SK-N-SH (cell line): ENCODE measurements around the gene HMOX1. TPM values are rescaled to one million over a fixed set of nuclear protein-coding genes. Genes with fewer than 3 reads are reported as not detected.

Source experiments
- CTCF ChIA-PET: fragments of 300-600, 350-600 bp; formaldehyde crosslinking; extraction: SDS; loops from one replicate; lab custom pipeline; 2021; lab: Yijun Ruan, JAX
- POLR2A ChIA-PET: fragments of 350-600 bp; sonication (Branson Sonifier 250); formaldehyde crosslinking; extraction: SDS; loops from one replicate; lab custom pipeline; 2020; ENCODE audit warnings: antibody characterized with exemption, inconsistent platforms; lab: Yijun Ruan, JAX
- DNase-seq: peaks from one replicate; pipeline ENCODE4 v3.0.0; 2012
- H2AFZ ChIP-seq: fragments of 200-600 bp; sonication (generic); 2 replicates; pipeline ENCODE4 v1.8.1; 2016; ENCODE audit warnings: antibody characterized with exemption, mild to moderate bottlenecking, low read depth
- H3F3A ChIP-seq: fragments of 200-600 bp; sonication (generic); replicated peaks from 2 replicates; pipeline ENCODE3; 2016; ENCODE audit warnings: antibody characterized with exemption, mild to moderate bottlenecking; ENCODE audit not compliant: insufficient read depth
- H3K27ac ChIP-seq, 2 experiments: fragments of 200-500 bp in 1 of 2; fragments of 200-600 bp in 1 of 2; sonication (Bioruptor generic) in 1 of 2; sonication (generic), shearing (Covaris generic) in 1 of 2; 2 replicates each; pipeline versions ENCODE4 v1.5.1 to v1.6.1; 2014 to 2016; ENCODE audit warnings: low read depth in 2 of 2, inconsistent platforms in 1 of 2, low read length in 1 of 2, mild to moderate bottlenecking in 1 of 2, mixed read lengths in 1 of 2
- H3K27me3 ChIP-seq: fragments of 200-600 bp; sonication (generic), shearing (Covaris generic); 2 replicates; pipeline ENCODE4 v1.6.1; 2016; ENCODE audit warnings: mixed run types; ENCODE audit not compliant: insufficient read depth
- H3K36me3 ChIP-seq, 2 experiments: fragments of 200-500 bp in 1 of 2; fragments of 200-600 bp in 1 of 2; sonication (Bioruptor generic) in 1 of 2; sonication (generic) in 1 of 2; replicated peaks in 1 of 2; 2 replicates each; pipeline versions ENCODE3 to v1.5.1; 2014 to 2016; ENCODE audit warnings: low read length in 1 of 2, mild to moderate bottlenecking in 1 of 2; ENCODE audit not compliant: insufficient read depth in 2 of 2, control insufficient read depth in 1 of 2
- H3K4me1 ChIP-seq, 2 experiments: fragments of 200-500 bp in 1 of 2; fragments of 200-600 bp in 1 of 2; sonication (Bioruptor generic) in 1 of 2; sonication (generic), shearing (Covaris generic) in 1 of 2; 2 replicates each; pipeline versions ENCODE4 v1.5.1 to v1.6.1; 2014 to 2016; ENCODE audit warnings: low read depth in 1 of 2, low read length in 1 of 2, mixed run types in 1 of 2; ENCODE audit not compliant: insufficient read depth in 2 of 2, control insufficient read depth in 1 of 2
- H3K4me2 ChIP-seq: fragments of 200-600 bp; sonication (generic), shearing (Covaris generic); 2 replicates; pipeline ENCODE4 v1.6.1; 2017; ENCODE audit warnings: mixed run types
- H3K4me3 ChIP-seq, 2 experiments: fragments of 200-500 bp in 1 of 2; fragments of 200-600 bp in 1 of 2; sonication (Bioruptor generic) in 1 of 2; sonication (generic), shearing (Covaris generic) in 1 of 2; 2 replicates each; pipeline versions ENCODE4 v1.5.1 to v1.8.1; 2014 to 2016; ENCODE audit warnings: low read depth in 2 of 2, inconsistent platforms in 1 of 2, low read length in 1 of 2, mild to moderate bottlenecking in 1 of 2, mixed read lengths in 1 of 2, moderate library complexity in 1 of 2
- H3K79me2 ChIP-seq: fragments of 200-600 bp; sonication (generic); 2 replicates; pipeline ENCODE4 v1.8.1; 2017; ENCODE audit warnings: mild to moderate bottlenecking; ENCODE audit not compliant: insufficient read depth
- H3K9ac ChIP-seq: fragments of 200-600 bp; sonication (generic); 2 replicates; pipeline ENCODE4 v1.6.1; 2017; ENCODE audit warnings: mixed run types
- H3K9me2 ChIP-seq: fragments of 200-600 bp; sonication (generic); 2 replicates; pipeline ENCODE4 v1.6.1; 2017; ENCODE audit warnings: mixed run types
- H3K9me3 ChIP-seq: fragments of 200-600 bp; sonication (generic); 2 replicates; pipeline ENCODE4 v1.6.1; 2017; ENCODE audit warnings: mixed run types, mild to moderate bottlenecking, moderate library complexity
- H4K20me1 ChIP-seq: fragments of 200-600 bp; sonication (generic); 2 replicates; pipeline ENCODE4 v1.6.1; 2017; ENCODE audit warnings: mild to moderate bottlenecking, mixed run types; ENCODE audit not compliant: insufficient read depth
- CTCF ChIP-seq: fragments of 200-600 bp; sonication (generic); IDR thresholded peaks from 2 replicates; pipeline ENCODE4 v1.6.1; 2017; ENCODE audit warnings: antibody characterized with exemption, mild to moderate bottlenecking, moderate library complexity
- EP300 ChIP-seq, 2 experiments: IDR thresholded peaks; 2 replicates each; pipeline versions ENCODE4 v1.4.0 to v1.6.1; 2012; ENCODE audit warnings: borderline replicate concordance in 1 of 2, low read depth in 1 of 2, low read length in 1 of 2
- EZH2phosphoT487 ChIP-seq: fragments of 200-600 bp; sonication (generic); IDR thresholded peaks from 2 replicates; pipeline ENCODE4 v1.6.1; 2017; ENCODE audit warnings: low read depth, mixed run types, mild to moderate bottlenecking, antibody characterized with exemption, moderate library complexity, borderline replicate concordance
- FOSL2 ChIP-seq: IDR thresholded peaks from 2 replicates; pipeline ENCODE4 v1.4.0; 2012; ENCODE audit warnings: low read depth, mild to moderate bottlenecking, moderate library complexity, borderline replicate concordance
- MAX ChIP-seq: IDR thresholded peaks from 2 replicates; pipeline ENCODE4 v1.4.0; 2012; ENCODE audit warnings: low read depth
- MXI1 ChIP-seq: IDR thresholded peaks from 2 replicates; pipeline ENCODE4 v1.6.1; 2012; ENCODE audit warnings: mild to moderate bottlenecking, low read depth, low read length, improper control_type of control experiment
- NFIC ChIP-seq: IDR thresholded peaks from 2 replicates; pipeline ENCODE4 v1.4.0; 2012; ENCODE audit warnings: borderline replicate concordance
- POLR2AphosphoS5 ChIP-seq: IDR thresholded peaks from 2 replicates; pipeline ENCODE4 v1.6.1; 2012; ENCODE audit warnings: low read depth, low read length
- RAD21 ChIP-seq: IDR thresholded peaks from 2 replicates; pipeline ENCODE4 v1.6.1; 2012; ENCODE audit warnings: mild to moderate bottlenecking, low read length
- RXRA ChIP-seq: IDR thresholded peaks from 2 replicates; pipeline ENCODE4 v1.4.0; 2012; ENCODE audit warnings: low read depth, mild to moderate bottlenecking, borderline replicate concordance
- SMC3 ChIP-seq: IDR thresholded peaks from 2 replicates; pipeline ENCODE4 v1.6.1; 2012; ENCODE audit warnings: low read depth, low read length, improper control_type of control experiment
- TAF1 ChIP-seq: IDR thresholded peaks from 2 replicates; pipeline ENCODE4 v1.6.1; 2012; ENCODE audit warnings: low read depth, mild to moderate bottlenecking, low read length, moderate library complexity, borderline replicate concordance
- TCF12 ChIP-seq: IDR thresholded peaks from 2 replicates; pipeline ENCODE4 v1.4.0; 2012
- TEAD4 ChIP-seq: IDR thresholded peaks from 2 replicates; pipeline ENCODE4 v1.4.0; 2012; ENCODE audit warnings: mild to moderate bottlenecking, borderline replicate concordance; ENCODE audit not compliant: insufficient read depth
- YY1 ChIP-seq: IDR thresholded peaks from 2 replicates; pipeline ENCODE4 v1.4.0; 2012; ENCODE audit warnings: low read depth, mild to moderate bottlenecking
- WGBS: methylation state at CpG from one replicate; pipeline ENCODE4 v1.1.6; 2017; ENCODE audit warnings: low lambda C conversion rate; 5-methylcytosine and 5-hydroxymethylcytosine counted together
- polyA plus RNA-seq, 3 experiments: library from polyadenylated mRNA; depleted of rRNA; stranded (reverse); fragments of >200 nt; gene quantifications; 2 replicates each; pipeline ENCODE4 v1.2.3, GENCODE V29; 2012
- TF ChIP-seq, protein P1 (sequence below): IDR thresholded peaks from 2 replicates; pipeline ENCODE4 v1.6.1; 2012; ENCODE audit warnings: mild to moderate bottlenecking, low read depth, low read length, moderate library complexity

Gene HMOX1
- polyA plus RNA-seq, 1 of the 3 experiments (the other 2 are of a cell fraction): 13.7 TPM

DNA sequence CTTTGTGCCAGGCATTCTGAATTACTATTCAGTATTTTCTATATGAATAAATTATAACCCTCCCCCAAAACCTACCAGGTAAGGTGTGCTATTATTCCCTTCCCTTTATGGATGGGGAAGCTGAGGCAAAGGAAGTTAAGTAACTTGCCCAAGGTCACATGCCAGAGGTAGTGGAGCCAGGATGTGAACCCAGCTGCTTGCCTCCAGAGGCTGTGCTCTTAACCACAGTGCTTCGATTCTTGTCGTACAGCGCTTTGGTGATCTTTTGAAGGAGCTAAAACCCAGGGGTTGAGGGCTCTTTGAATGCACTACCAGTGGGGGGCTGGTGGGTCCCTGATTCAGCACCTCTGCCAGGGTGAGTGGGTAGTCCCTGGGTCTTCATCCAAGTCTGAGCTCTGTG, 37.8 kb downstream of the HMOX1 start:
- 100% methylated on average over 3 of the region's 3 CpGs for WGBS
- peaks cover 8 to 56% of the 10 kb centered on the region in 2 experiments for H3K36me3 ChIP-seq
- CTCF ChIA-PET: interaction anchor here (0.6 to 3.5 kb wide), 3 partner anchors 12 to 68 kb away, joined by 3 to 31 read pairs (median 3); no protein-coding TSS in a partner anchor

More for the DNA sequence above, 37.8 kb downstream of the HMOX1 start:
- Histone ChIP-seq H3K4me3 (no peak overlapping the region), H3K27ac (no peak overlapping the region), H3K79me2 (no peaks in the 10 kb centered on the region), H4K20me1 (no peaks in the 10 kb centered on the region), H3K9ac (no peak overlapping the region), H2AFZ (no peak overlapping the region), H3F3A (no peaks in the 10 kb centered on the region), H3K9me2 (no peaks in the 10 kb centered on the region), H3K27me3 (no peaks in the 10 kb centered on the region), H3K4me2 (no peak overlapping the region), H3K9me3 (no peaks in the 10 kb centered on the region), H3K4me1 (no peaks in the 10 kb centered on the region)
- POLR2A ChIA-PET: interaction anchor here (0.6 kb wide), 1 partner anchor 36 kb away, joined by 3 read pairs; no protein-coding TSS in a partner anchor
- TF ChIP-seq RXRA (no peak), RAD21 (no peak), EZH2phosphoT487 (no peak), NFIC (no peak), TEAD4 (no peak), MXI1 (no peak), EP300 (IDR thresholded peaks at IDR 0.05; ENCODE audit: borderline replicate concordance in 1 of 2, low read depth in 1 of 2, low read length in 1 of 2) (no peak), MAX (no peak), TAF1 (no peak), FOSL2 (no peak), CTCF (no peak), TCF12 (no peak), POLR2AphosphoS5 (no peak), SMC3 (no peak), YY1 (no peak)
- TF ChIP-seq, protein P1, sequence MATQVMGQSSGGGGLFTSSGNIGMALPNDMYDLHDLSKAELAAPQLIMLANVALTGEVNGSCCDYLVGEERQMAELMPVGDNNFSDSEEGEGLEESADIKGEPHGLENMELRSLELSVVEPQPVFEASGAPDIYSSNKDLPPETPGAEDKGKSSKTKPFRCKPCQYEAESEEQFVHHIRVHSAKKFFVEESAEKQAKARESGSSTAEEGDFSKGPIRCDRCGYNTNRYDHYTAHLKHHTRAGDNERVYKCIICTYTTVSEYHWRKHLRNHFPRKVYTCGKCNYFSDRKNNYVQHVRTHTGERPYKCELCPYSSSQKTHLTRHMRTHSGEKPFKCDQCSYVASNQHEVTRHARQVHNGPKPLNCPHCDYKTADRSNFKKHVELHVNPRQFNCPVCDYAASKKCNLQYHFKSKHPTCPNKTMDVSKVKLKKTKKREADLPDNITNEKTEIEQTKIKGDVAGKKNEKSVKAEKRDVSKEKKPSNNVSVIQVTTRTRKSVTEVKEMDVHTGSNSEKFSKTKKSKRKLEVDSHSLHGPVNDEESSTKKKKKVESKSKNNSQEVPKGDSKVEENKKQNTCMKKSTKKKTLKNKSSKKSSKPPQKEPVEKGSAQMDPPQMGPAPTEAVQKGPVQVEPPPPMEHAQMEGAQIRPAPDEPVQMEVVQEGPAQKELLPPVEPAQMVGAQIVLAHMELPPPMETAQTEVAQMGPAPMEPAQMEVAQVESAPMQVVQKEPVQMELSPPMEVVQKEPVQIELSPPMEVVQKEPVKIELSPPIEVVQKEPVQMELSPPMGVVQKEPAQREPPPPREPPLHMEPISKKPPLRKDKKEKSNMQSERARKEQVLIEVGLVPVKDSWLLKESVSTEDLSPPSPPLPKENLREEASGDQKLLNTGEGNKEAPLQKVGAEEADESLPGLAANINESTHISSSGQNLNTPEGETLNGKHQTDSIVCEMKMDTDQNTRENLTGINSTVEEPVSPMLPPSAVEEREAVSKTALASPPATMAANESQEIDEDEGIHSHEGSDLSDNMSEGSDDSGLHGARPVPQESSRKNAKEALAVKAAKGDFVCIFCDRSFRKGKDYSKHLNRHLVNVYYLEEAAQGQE: no peak
- DNase-seq: no peak
